HepG2 (cell line): Measurements from ENCODE around the gene ZNF277. TPM values are rescaled to one million over a fixed set of nuclear protein-coding genes. Genes with fewer than 3 reads are reported as not detected.
A peak's percentile ranks its signal among the peaks of the same experiment; 100 is the strongest.

Experiments
- AFF4 ChIP-seq: sonication (generic); formaldehyde crosslinking; IDR thresholded peaks from 2 replicates; pipeline ENCODE4 v1.4.0; 2020; ENCODE audit warnings: missing genetic modification reagents
- CEBPG ChIP-seq: IDR thresholded peaks from 2 replicates; pipeline ENCODE4 v1.6.1; 2016
- CSRNP1 ChIP-seq: sonication (generic); formaldehyde crosslinking; IDR thresholded peaks from 2 replicates; pipeline ENCODE4 v1.8.1; 2023; ENCODE audit warnings: mild to moderate bottlenecking, missing genetic modification reagents
- HNF1B ChIP-seq: sonication (generic); formaldehyde crosslinking; IDR thresholded peaks from 2 replicates; pipeline ENCODE4 v1.5.1; 2020; ENCODE audit warnings: mild to moderate bottlenecking, moderate library complexity, missing genetic modification reagents
- HOMEZ ChIP-seq: IDR thresholded peaks from 2 replicates; pipeline ENCODE4 v1.6.1; 2016; ENCODE audit warnings: low read depth
- KDM4B ChIP-seq: sonication (generic); formaldehyde crosslinking; IDR thresholded peaks from 2 replicates; pipeline ENCODE4 v1.4.0; 2020; ENCODE audit warnings: missing genetic modification reagents
- NFATC3 ChIP-seq: sonication (generic); formaldehyde crosslinking; IDR thresholded peaks from 2 replicates; pipeline ENCODE4 v1.5.1; 2020; ENCODE audit warnings: mild to moderate bottlenecking, missing genetic modification reagents
- SPEN ChIP-seq: sonication (generic); formaldehyde crosslinking; IDR thresholded peaks from 2 replicates; pipeline ENCODE4 v1.5.1; 2020; ENCODE audit warnings: low read depth, mild to moderate bottlenecking, missing genetic modification reagents
- SSRP1 ChIP-seq: IDR thresholded peaks from 2 replicates; pipeline ENCODE4 v1.6.1; 2016; ENCODE audit warnings: control low read depth
- ZKSCAN1 ChIP-seq: fragments of 150-350 bp; IDR thresholded peaks from 2 replicates; pipeline ENCODE4 v1.6.1; 2014; ENCODE audit warnings: low read length
- ZNF567 ChIP-seq: sonication (generic); formaldehyde crosslinking; IDR thresholded peaks from 2 replicates; pipeline ENCODE4 v1.8.1; 2023; ENCODE audit warnings: mild to moderate bottlenecking, missing genetic modification reagents, borderline replicate concordance
- ZNF670 ChIP-seq: sonication (generic); formaldehyde crosslinking; IDR thresholded peaks from 2 replicates; pipeline ENCODE4 v1.8.0; 2022; ENCODE audit warnings: mild to moderate bottlenecking, missing genetic modification reagents, borderline replicate concordance
- polyA plus RNA-seq, 8 experiments: library from polyadenylated mRNA; depleted of rRNA in 3 of 8; stranded (reverse) in 7 of 8; unstranded in 1 of 8; fragments of >200 nt; fragmentation: Illumina TruSeq in 4 of 8; extraction: Trizol in 4 of 8; gene quantifications; 2 replicates each; pipeline versions ENCODE4 v1.2.1 to v1.2.3, GENCODE V29; 2011 to 2016; ENCODE audit warnings: low read depth in 4 of 8, missing spikeins in 1 of 8, mixed read lengths in 1 of 8; ENCODE audit not compliant: insufficient read depth in 1 of 8
- total RNA-seq, 5 experiments: library from RNA; depleted of rRNA; stranded (reverse); fragments of >200 nt; fragmentation: Illumina TruSeq; extraction: Trizol; gene quantifications; 2 replicates each; pipeline ENCODE4 v1.2.3, GENCODE V29; 2016; ENCODE audit warnings: low read depth in 1 of 5
- TF ChIP-seq, protein P1 (sequence below): IDR thresholded peaks from 2 replicates; pipeline ENCODE4 v1.6.1; 2016; ENCODE audit warnings: low read depth, missing genetic modification reagents, missing compliant biosample characterization
- TF ChIP-seq, protein P2 (sequence below): sonication (generic); formaldehyde crosslinking; IDR thresholded peaks from 2 replicates; pipeline ENCODE4 v1.9.0; 2021; ENCODE audit warnings: missing genetic modification reagents, borderline replicate concordance

ZNF277 gene
- total and polyA plus RNA-seq, 2 of the 13 experiments (the other 11 are each of a cell fraction or from before 2014, with no cell fraction given) = 29.1 to 30.1 TPM

DNA sequence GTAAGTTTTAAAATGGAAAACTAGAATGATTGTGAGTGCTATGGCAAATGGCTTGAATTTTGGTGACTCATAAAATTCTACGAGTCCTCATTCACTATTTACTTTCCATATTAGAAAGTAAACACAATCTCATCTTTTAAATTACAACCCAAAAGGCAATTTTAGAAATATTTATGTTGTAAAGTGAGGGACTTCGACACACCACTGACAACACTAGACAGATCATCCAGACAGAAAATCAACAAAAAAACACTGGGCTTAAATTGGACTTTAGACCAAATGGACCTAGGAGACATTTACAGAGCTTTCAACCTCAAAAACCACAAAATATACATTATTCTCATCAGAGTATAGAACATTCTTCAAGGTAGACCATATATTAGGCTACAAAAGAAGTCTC, 30.1 kb downstream of the ZNF277 start (continued):
- TF ChIP-seq, protein P1, sequence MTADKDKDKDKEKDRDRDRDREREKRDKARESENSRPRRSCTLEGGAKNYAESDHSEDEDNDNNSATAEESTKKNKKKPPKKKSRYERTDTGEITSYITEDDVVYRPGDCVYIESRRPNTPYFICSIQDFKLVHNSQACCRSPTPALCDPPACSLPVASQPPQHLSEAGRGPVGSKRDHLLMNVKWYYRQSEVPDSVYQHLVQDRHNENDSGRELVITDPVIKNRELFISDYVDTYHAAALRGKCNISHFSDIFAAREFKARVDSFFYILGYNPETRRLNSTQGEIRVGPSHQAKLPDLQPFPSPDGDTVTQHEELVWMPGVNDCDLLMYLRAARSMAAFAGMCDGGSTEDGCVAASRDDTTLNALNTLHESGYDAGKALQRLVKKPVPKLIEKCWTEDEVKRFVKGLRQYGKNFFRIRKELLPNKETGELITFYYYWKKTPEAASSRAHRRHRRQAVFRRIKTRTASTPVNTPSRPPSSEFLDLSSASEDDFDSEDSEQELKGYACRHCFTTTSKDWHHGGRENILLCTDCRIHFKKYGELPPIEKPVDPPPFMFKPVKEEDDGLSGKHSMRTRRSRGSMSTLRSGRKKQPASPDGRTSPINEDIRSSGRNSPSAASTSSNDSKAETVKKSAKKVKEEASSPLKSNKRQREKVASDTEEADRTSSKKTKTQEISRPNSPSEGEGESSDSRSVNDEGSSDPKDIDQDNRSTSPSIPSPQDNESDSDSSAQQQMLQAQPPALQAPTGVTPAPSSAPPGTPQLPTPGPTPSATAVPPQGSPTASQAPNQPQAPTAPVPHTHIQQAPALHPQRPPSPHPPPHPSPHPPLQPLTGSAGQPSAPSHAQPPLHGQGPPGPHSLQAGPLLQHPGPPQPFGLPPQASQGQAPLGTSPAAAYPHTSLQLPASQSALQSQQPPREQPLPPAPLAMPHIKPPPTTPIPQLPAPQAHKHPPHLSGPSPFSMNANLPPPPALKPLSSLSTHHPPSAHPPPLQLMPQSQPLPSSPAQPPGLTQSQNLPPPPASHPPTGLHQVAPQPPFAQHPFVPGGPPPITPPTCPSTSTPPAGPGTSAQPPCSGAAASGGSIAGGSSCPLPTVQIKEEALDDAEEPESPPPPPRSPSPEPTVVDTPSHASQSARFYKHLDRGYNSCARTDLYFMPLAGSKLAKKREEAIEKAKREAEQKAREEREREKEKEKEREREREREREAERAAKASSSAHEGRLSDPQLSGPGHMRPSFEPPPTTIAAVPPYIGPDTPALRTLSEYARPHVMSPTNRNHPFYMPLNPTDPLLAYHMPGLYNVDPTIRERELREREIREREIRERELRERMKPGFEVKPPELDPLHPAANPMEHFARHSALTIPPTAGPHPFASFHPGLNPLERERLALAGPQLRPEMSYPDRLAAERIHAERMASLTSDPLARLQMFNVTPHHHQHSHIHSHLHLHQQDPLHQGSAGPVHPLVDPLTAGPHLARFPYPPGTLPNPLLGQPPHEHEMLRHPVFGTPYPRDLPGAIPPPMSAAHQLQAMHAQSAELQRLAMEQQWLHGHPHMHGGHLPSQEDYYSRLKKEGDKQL = peak; percentile 53; the same call in 1 of the 2 replicates
- TF ChIP-seq HOMEZ (CRISPR knock-in tag) (peak; percentile 73; the same call in 1 of the 2 replicates), CEBPG (CRISPR knock-in tag) (0 out of 2 replicates have a peak, but pooled peaks have one; percentile 14), HNF1B (CRISPR knock-in tag) (no peak), ZNF567 (CRISPR knock-in tag) (no peak), CSRNP1 (CRISPR knock-in tag) (no peak), KDM4B (CRISPR knock-in tag) (no peak), ZKSCAN1 (no peak), SSRP1 (CRISPR knock-in tag) (no peak), NFATC3 (no peak), AFF4 (CRISPR knock-in tag) (no peak), SPEN (CRISPR knock-in tag) (no peak), ZNF670 (CRISPR knock-in tag) (0 out of 2 replicates have a peak, but pooled peaks have one; percentile 35)
- TF ChIP-seq, protein P2, sequence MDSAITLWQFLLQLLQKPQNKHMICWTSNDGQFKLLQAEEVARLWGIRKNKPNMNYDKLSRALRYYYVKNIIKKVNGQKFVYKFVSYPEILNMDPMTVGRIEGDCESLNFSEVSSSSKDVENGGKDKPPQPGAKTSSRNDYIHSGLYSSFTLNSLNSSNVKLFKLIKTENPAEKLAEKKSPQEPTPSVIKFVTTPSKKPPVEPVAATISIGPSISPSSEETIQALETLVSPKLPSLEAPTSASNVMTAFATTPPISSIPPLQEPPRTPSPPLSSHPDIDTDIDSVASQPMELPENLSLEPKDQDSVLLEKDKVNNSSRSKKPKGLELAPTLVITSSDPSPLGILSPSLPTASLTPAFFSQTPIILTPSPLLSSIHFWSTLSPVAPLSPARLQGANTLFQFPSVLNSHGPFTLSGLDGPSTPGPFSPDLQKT (CRISPR knock-in tag) = no peak
